Type B pancreatic cell (in vitro differentiated cells): ENCODE measurements around the gene CLCN4. TPM values are rescaled to one million over a fixed set of nuclear protein-coding genes. Genes with fewer than 3 reads are reported as not detected.

ENCODE experiments used
- DNase-seq: peaks from one replicate; pipeline ENCODE4 v3.0.0; 2021; ENCODE audit warnings: mixed read lengths; ENCODE audit not compliant: unreplicated experiment; ENCODE audit errors: extremely low spot score
- H3K27ac Mint-ChIP-seq: 2 replicates; pipeline ENCODE4 v1.8.0; 2021; ENCODE audit warnings: mild to moderate bottlenecking, mixed read lengths
- H3K27me3 Mint-ChIP-seq: 2 replicates; pipeline ENCODE4 v1.8.0; 2021; ENCODE audit warnings: mixed read lengths
- H3K36me3 Mint-ChIP-seq: 2 replicates; pipeline ENCODE4 v1.8.0; 2021; ENCODE audit warnings: mixed read lengths
- H3K4me1 Mint-ChIP-seq: one replicate; pipeline ENCODE4 v1.8.0; 2021; ENCODE audit warnings: mixed read lengths; ENCODE audit not compliant: unreplicated experiment
- H3K4me3 Mint-ChIP-seq: 2 replicates; pipeline ENCODE4 v1.8.0; 2021; ENCODE audit warnings: mild to moderate bottlenecking, mixed read lengths
- H3K9me3 Mint-ChIP-seq: 2 replicates; pipeline ENCODE4 v1.8.0; 2021; ENCODE audit warnings: mixed read lengths
- total RNA-seq: library from RNA; stranded (reverse); gene quantifications from 2 replicates; pipeline ENCODE4 v1.2.1, GENCODE V29; 2021; ENCODE audit warnings: low replicate concordance
- TF ChIP-seq, protein P1 (sequence below): fragments of 200-600 bp; sonication (generic); conservative IDR thresholded peaks from 2 replicates; pipeline ENCODE4 v1.5.0; 2021; ENCODE audit warnings: antibody characterized with exemption, mild to moderate bottlenecking

Gene CLCN4
- total RNA-seq, 1 donor from 2014 or later, result 13.0 TPM

- Mint-ChIP-seq H3K27me3 (no peaks in the 10 kb centered on the region), H3K27ac (no peak overlapping the region), H3K9me3 (no peaks in the 10 kb centered on the region), H3K4me3 (no peak overlapping the region), H3K36me3 (no peaks in the 10 kb centered on the region), H3K4me1 (no peaks in the 10 kb centered on the region)
- no peak for DNase-seq
- TF ChIP-seq, protein P1, sequence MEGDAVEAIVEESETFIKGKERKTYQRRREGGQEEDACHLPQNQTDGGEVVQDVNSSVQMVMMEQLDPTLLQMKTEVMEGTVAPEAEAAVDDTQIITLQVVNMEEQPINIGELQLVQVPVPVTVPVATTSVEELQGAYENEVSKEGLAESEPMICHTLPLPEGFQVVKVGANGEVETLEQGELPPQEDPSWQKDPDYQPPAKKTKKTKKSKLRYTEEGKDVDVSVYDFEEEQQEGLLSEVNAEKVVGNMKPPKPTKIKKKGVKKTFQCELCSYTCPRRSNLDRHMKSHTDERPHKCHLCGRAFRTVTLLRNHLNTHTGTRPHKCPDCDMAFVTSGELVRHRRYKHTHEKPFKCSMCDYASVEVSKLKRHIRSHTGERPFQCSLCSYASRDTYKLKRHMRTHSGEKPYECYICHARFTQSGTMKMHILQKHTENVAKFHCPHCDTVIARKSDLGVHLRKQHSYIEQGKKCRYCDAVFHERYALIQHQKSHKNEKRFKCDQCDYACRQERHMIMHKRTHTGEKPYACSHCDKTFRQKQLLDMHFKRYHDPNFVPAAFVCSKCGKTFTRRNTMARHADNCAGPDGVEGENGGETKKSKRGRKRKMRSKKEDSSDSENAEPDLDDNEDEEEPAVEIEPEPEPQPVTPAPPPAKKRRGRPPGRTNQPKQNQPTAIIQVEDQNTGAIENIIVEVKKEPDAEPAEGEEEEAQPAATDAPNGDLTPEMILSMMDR, result no peak
Observed at GRCh38 chrX:10254739-10255138, 98.0 kb downstream of the CLCN4 start.

- DNase-seq, result no peak
- no peak overlapping the region for H3K27ac Mint-ChIP-seq
- TF ChIP-seq, protein P1, result no peak
- no peaks in the 10 kb centered on the region for H3K36me3 Mint-ChIP-seq
- H3K9me3 Mint-ChIP-seq, result peaks cover 9% of the 10 kb centered on the region
- no peaks in the 10 kb centered on the region for H3K27me3 Mint-ChIP-seq
- no peaks in the 10 kb centered on the region for H3K4me1 Mint-ChIP-seq
- H3K4me3 Mint-ChIP-seq, result no peak overlapping the region
Observed at GRCh38 chrX:10259716-10260115, 102.9 kb downstream of the CLCN4 start.

GRCh38 chrX:10265775-10266174 lies 109.0 kb downstream of the CLCN4 start:
- Mint-ChIP-seq H3K9me3 (peaks cover 22% of the 10 kb centered on the region), H3K27me3 (no peaks in the 10 kb centered on the region), H3K4me1 (no peaks in the 10 kb centered on the region), H3K27ac (no peak overlapping the region), H3K36me3 (no peaks in the 10 kb centered on the region), H3K4me3 (no peak overlapping the region)
- TF ChIP-seq, protein P1, result no peak
- DNase-seq, result no peak

DNA sequence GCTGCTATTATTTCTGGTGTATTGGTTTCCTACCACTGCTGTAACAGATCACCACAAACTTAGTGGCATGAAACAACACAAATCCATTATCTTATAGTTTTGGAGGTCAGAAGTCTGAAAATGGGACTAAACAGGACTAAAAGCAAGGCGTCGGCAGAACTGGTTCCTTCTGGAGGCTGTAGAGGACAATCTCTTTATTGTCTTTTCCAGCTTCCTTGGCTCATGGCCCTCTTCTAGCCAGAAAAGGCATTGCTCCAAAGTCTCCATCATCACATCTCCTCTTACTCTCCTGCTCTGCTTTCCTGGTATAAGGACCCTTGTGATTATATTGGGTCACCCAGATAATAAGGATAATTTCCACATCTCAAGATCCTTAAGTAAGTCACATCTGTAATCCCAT lies 121.9 kb downstream of the CLCN4 start:
- H3K9me3 Mint-ChIP-seq, result peaks cover 8% of the 10 kb centered on the region
- TF ChIP-seq, protein P1, result no peak
- H3K36me3 Mint-ChIP-seq, result no peaks in the 10 kb centered on the region
- DNase-seq, result no peak
- no peak overlapping the region for H3K4me3 Mint-ChIP-seq
- no peaks in the 10 kb centered on the region for H3K27me3 Mint-ChIP-seq
- no peaks in the 10 kb centered on the region for H3K4me1 Mint-ChIP-seq
- H3K27ac Mint-ChIP-seq, result no peak overlapping the region

GRCh38 chrX:10280071-10280470 lies 123.3 kb downstream of the CLCN4 start:
- Mint-ChIP-seq H3K4me1 (no peaks in the 10 kb centered on the region), H3K9me3 (peaks cover 12% of the 10 kb centered on the region), H3K27me3 (no peaks in the 10 kb centered on the region), H3K36me3 (no peaks in the 10 kb centered on the region), H3K4me3 (no peak overlapping the region), H3K27ac (no peak overlapping the region)
- TF ChIP-seq, protein P1, result no peak
- DNase-seq, result no peak

DNA sequence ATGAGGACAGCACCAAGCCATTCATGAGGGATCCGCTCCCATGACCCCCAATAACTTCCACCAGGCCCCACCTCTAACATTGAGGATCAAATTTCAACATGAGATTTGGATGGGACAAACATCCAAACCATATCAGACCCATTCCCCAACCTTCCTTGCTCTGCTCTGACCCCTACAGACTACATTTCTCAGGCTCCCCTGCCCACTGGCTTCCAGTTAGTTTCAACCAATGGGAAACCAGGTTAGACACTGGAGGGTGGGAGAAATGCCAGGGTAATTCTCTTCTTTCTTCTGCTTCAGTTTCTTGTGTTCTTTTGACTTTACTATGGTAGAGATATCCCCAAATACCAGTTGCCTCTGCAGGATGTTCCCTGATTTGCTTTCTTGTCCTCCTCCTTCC lies 125.7 kb downstream of the CLCN4 start:
- TF ChIP-seq, protein P1, result no peak
- Mint-ChIP-seq H3K9me3 (peaks cover 16% of the 10 kb centered on the region), H3K4me1 (no peaks in the 10 kb centered on the region), H3K36me3 (no peaks in the 10 kb centered on the region), H3K4me3 (no peak overlapping the region), H3K27me3 (no peaks in the 10 kb centered on the region), H3K27ac (no peak overlapping the region)
- DNase-seq, result no peak
